ENCODE measurements around the gene YAE1.

The YAE1 gene

DNA sequence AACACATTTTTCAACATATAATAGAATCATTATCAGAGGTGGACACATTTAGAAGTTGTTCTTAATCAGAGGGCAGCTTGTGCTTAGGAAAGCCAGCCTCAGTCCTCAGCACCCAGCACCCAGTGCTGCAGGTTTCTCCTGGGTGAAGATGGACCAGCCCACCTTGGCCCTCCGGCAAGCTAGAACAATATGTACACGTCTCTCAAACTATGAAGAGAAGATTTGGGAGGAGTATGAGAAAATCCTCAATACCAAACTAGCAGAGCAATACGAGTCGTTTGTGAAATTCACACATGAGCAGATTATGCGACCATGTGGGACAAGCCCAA, 43.7 kb downstream of the YAE1 start:
- Histone ChIP-seq H3K4me3 (ENCODE audit: low read depth in 1 of 2, low read length in 2 of 2) (no peak overlapping the region), H3K27ac (ENCODE audit: low read length) (no peak overlapping the region), H3K36me3 (ENCODE audit: insufficient read depth, low read length) (no peaks in the 10 kb centered on the region), H3K27me3 (ENCODE audit: insufficient read depth, low read length, poor library complexity) (no peaks in the 10 kb centered on the region), H3K9me3 (ENCODE audit: insufficient read depth, low read length, severe bottlenecking) (no peaks in the 10 kb centered on the region), H4K20me1 (ENCODE audit: insufficient read depth, low read length) (no peaks in the 10 kb centered on the region), H2AFZ (ENCODE audit: low read depth, low read length) (no peak overlapping the region), H3K4me2 (ENCODE audit: insufficient read depth, low read length) (no peak overlapping the region), H3K4me1 (ENCODE audit: insufficient read depth, low read length) (peaks cover 14% of the 10 kb centered on the region), H3K79me2 (ENCODE audit: insufficient read depth, low read length) (no peaks in the 10 kb centered on the region), H3K9ac (ENCODE audit: low read depth, low read length) (no peak overlapping the region)
- no peak for DNase-seq
- TF ChIP-seq EZH2 (IDR thresholded peaks at IDR 0.05; ENCODE audit: borderline replicate concordance, low read depth, low read length, severe bottlenecking) = no peak
- TF ChIP-seq, protein P1, sequence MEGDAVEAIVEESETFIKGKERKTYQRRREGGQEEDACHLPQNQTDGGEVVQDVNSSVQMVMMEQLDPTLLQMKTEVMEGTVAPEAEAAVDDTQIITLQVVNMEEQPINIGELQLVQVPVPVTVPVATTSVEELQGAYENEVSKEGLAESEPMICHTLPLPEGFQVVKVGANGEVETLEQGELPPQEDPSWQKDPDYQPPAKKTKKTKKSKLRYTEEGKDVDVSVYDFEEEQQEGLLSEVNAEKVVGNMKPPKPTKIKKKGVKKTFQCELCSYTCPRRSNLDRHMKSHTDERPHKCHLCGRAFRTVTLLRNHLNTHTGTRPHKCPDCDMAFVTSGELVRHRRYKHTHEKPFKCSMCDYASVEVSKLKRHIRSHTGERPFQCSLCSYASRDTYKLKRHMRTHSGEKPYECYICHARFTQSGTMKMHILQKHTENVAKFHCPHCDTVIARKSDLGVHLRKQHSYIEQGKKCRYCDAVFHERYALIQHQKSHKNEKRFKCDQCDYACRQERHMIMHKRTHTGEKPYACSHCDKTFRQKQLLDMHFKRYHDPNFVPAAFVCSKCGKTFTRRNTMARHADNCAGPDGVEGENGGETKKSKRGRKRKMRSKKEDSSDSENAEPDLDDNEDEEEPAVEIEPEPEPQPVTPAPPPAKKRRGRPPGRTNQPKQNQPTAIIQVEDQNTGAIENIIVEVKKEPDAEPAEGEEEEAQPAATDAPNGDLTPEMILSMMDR (IDR thresholded peaks at IDR 0.05; ENCODE audit: borderline replicate concordance, extremely low read depth, low read length, poor library complexity, severe bottlenecking) = no peak
- no peak for ATAC-seq (ENCODE audit: insufficient read depth, low read depth)

DNA sequence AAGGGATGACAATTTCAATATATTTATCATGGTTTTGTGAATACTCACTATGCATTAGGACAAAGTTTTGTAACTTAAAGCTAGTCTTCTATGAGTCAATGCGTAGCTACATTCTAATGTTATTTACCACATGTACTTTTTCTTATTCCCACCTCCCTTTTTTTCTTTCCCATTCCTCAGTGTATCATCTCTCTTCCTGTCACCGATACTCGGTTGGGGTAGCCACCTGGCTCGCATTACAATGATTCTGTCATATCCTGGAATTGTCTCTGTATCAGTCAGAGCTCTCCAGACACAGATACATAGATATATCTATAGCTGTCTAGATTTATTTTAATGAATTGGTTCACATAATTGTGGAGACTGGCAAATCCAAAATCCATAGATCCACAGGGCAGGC, 47.4 kb downstream of the YAE1 start:
- no peaks in the 10 kb centered on the region for H3K79me2 ChIP-seq (ENCODE audit: insufficient read depth, low read length)
- no peak overlapping the region for H3K27ac ChIP-seq (ENCODE audit: low read length)
- H2AFZ ChIP-seq (ENCODE audit: low read depth, low read length) = no peak overlapping the region
- no peak overlapping the region for H3K4me2 ChIP-seq (ENCODE audit: insufficient read depth, low read length)
- no peaks in the 10 kb centered on the region for H4K20me1 ChIP-seq (ENCODE audit: insufficient read depth, low read length)
- no peak for ATAC-seq (ENCODE audit: insufficient read depth, low read depth)
- no peaks in the 10 kb centered on the region for H3K36me3 ChIP-seq (ENCODE audit: insufficient read depth, low read length)
- H3K4me1 ChIP-seq (ENCODE audit: insufficient read depth, low read length) = peaks cover 6% of the 10 kb centered on the region
- H3K4me3 ChIP-seq (ENCODE audit: low read depth in 1 of 2, low read length in 2 of 2) = no peak overlapping the region
- no peaks in the 10 kb centered on the region for H3K27me3 ChIP-seq (ENCODE audit: insufficient read depth, low read length, poor library complexity)
- no peak for DNase-seq
- no peak for TF ChIP-seq EZH2 (IDR thresholded peaks at IDR 0.05; ENCODE audit: borderline replicate concordance, low read depth, low read length, severe bottlenecking)
- TF ChIP-seq, protein P1 (IDR thresholded peaks at IDR 0.05; ENCODE audit: borderline replicate concordance, extremely low read depth, low read length, poor library complexity, severe bottlenecking) = no peak
- no peak overlapping the region for H3K9ac ChIP-seq (ENCODE audit: low read depth, low read length)
- no peaks in the 10 kb centered on the region for H3K9me3 ChIP-seq (ENCODE audit: insufficient read depth, low read length, severe bottlenecking)

DNA sequence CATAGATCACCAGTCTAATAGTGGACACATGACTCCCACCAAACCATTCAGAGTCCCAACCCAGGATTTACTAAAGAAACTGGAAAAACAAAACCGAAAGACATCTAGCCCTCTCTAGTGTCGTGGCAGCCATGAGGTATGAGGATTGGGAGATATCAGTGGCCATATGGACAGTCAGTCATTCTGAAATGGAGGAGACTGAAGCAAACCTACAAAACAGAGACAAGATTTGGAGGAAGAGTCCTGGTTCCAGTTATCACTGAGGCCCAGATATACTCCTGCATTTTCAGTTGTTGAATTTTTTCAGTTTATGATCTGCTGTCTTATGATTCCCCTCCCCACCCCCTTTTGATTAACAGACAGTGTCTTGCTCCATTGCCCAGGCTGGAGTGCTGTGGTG, 48.1 kb downstream of the YAE1 start:
- Histone ChIP-seq H3K4me2 (ENCODE audit: insufficient read depth, low read length) (no peak overlapping the region), H3K4me3 (ENCODE audit: low read depth in 1 of 2, low read length in 2 of 2) (no peak overlapping the region), H3K27me3 (ENCODE audit: insufficient read depth, low read length, poor library complexity) (no peaks in the 10 kb centered on the region), H4K20me1 (ENCODE audit: insufficient read depth, low read length) (no peaks in the 10 kb centered on the region), H3K4me1 (ENCODE audit: insufficient read depth, low read length) (no peaks in the 10 kb centered on the region), H3K27ac (ENCODE audit: low read length) (no peak overlapping the region), H3K79me2 (ENCODE audit: insufficient read depth, low read length) (no peaks in the 10 kb centered on the region), H2AFZ (ENCODE audit: low read depth, low read length) (no peak overlapping the region), H3K9ac (ENCODE audit: low read depth, low read length) (no peak overlapping the region), H3K9me3 (ENCODE audit: insufficient read depth, low read length, severe bottlenecking) (no peaks in the 10 kb centered on the region), H3K36me3 (ENCODE audit: insufficient read depth, low read length) (no peaks in the 10 kb centered on the region)
- ATAC-seq (ENCODE audit: insufficient read depth, low read depth) (no peak), DNase-seq (no peak)
- TF ChIP-seq, protein P1 (IDR thresholded peaks at IDR 0.05; ENCODE audit: borderline replicate concordance, extremely low read depth, low read length, poor library complexity, severe bottlenecking) = no peak
- no peak for TF ChIP-seq EZH2 (IDR thresholded peaks at IDR 0.05; ENCODE audit: borderline replicate concordance, low read depth, low read length, severe bottlenecking)

DNA sequence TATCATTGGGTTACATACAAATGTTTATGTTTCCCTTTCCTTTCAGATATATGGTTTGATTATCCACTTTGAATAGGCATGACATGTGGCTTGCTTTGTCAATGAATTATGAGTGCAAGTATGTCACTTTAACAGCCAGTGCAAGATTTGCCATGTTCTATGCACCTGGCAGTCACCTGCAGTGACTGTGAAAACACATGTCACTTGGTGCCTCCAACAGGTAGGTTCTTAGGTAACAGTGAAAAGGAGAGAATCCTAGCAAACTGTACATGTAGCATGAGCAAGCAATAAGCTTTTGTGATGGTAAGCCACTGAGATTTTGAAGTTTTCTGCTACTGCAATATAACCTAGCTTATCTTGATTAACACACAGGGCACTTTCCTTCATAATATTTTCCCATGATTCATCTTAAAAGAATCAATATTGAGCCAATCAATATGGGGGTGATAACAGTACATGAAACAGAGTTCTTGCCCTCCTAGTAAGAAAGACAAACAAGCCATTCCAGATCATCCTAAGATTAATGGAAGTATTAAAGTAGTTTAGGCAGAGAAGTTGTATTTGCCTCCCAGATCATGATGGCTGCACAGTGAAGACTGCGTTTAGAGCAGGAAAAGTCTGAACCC, 49.3 kb downstream of the YAE1 start:
- no peak overlapping the region for H3K4me2 ChIP-seq (ENCODE audit: insufficient read depth, low read length)
- no peaks in the 10 kb centered on the region for H3K4me1 ChIP-seq (ENCODE audit: insufficient read depth, low read length)
- no peaks in the 10 kb centered on the region for H3K79me2 ChIP-seq (ENCODE audit: insufficient read depth, low read length)
- TF ChIP-seq EZH2 (IDR thresholded peaks at IDR 0.05; ENCODE audit: borderline replicate concordance, low read depth, low read length, severe bottlenecking) = no peak
- TF ChIP-seq, protein P1 (IDR thresholded peaks at IDR 0.05; ENCODE audit: borderline replicate concordance, extremely low read depth, low read length, poor library complexity, severe bottlenecking) = no peak
- H3K9me3 ChIP-seq (ENCODE audit: insufficient read depth, low read length, severe bottlenecking) = no peaks in the 10 kb centered on the region
- H3K27ac ChIP-seq (ENCODE audit: low read length) = no peak overlapping the region
- no peak overlapping the region for H3K9ac ChIP-seq (ENCODE audit: low read depth, low read length)
- no peaks in the 10 kb centered on the region for H3K36me3 ChIP-seq (ENCODE audit: insufficient read depth, low read length)
- H3K27me3 ChIP-seq (ENCODE audit: insufficient read depth, low read length, poor library complexity) = no peaks in the 10 kb centered on the region
- ATAC-seq (ENCODE audit: insufficient read depth, low read depth) (no peak), DNase-seq (no peak)
- H4K20me1 ChIP-seq (ENCODE audit: insufficient read depth, low read length) = no peaks in the 10 kb centered on the region
- no peak overlapping the region for H2AFZ ChIP-seq (ENCODE audit: low read depth, low read length)
- H3K4me3 ChIP-seq (ENCODE audit: low read depth in 1 of 2, low read length in 2 of 2) = no peak overlapping the region

Data from DND-41 (cell line).